K562 (cell line): ENCODE measurements around the gene CLDN20. TPM values are rescaled to one million over a fixed set of nuclear protein-coding genes. Genes with fewer than 3 reads are reported as not detected.

Source experiments
- ATAC-seq: fragments of 200-7000 bp; cut with Tn5 transposase; 3 replicates; pipeline ENCODE4 v1.9.1; 2020; ENCODE audit warnings: moderate library complexity
- BruUV-seq: library from RNA; stranded (reverse); fragments of 400-500 nt; replicated peaks from 2 replicates; lab custom pipeline; 2021; lab: Mats Ljungman, UMichigan
- CTCF ChIA-PET: fragments of 300-600 bp; formaldehyde crosslinking; extraction: SDS; loops from one replicate; lab custom pipeline; 2021; ENCODE audit warnings: low intra/inter-chr PET ratio; lab: Yijun Ruan, JAX
- POLR2A ChIA-PET: fragments of 300-600, 350-650 bp; sonication (Branson Sonifier 250); formaldehyde crosslinking; extraction: SDS; loops from one replicate; lab custom pipeline; 2021; ENCODE audit warnings: antibody characterized with exemption, inconsistent platforms; lab: Yijun Ruan, JAX
- DNase-seq, 4 experiments: peaks; one replicate each; pipeline versions ENCODE4 v3.0.0 to v3.0.0-alpha.2; 2011 to 2018; ENCODE audit warnings: low spot score in 3 of 4, mixed read lengths in 3 of 4; ENCODE audit errors: extremely low read depth in 1 of 4
- FAIRE-seq: peaks from 2 replicates; lab custom pipeline; 2011; peaks lifted over from hg19 to GRCh38; lab: Jason Lieb, UNC
- H2AFZ ChIP-seq: 2 replicates; pipeline ENCODE4 v1.6.0; 2011; ENCODE audit warnings: low read depth, low read length, control low read depth, inconsistent platforms
- H3K27ac ChIP-seq: fragments of 200-600 bp; 3 replicates; pipeline ENCODE4 v1.8.0; 2011; ENCODE audit warnings: low read depth, mild to moderate bottlenecking, control low read depth, inconsistent platforms, low read length, moderate library complexity, mixed read lengths; ENCODE audit errors: extremely low read depth
- H3K27me3 ChIP-seq, 2 experiments: fragments of 300-600 bp in 1 of 2; 2 replicates in 1 of 2; 3 replicates in 1 of 2; pipeline versions ENCODE4 v1.6.0 to v1.8.0; 2011; ENCODE audit warnings: inconsistent platforms in 2 of 2, low read length in 2 of 2, mild to moderate bottlenecking in 1 of 2, mixed read lengths in 1 of 2, moderate library complexity in 1 of 2; ENCODE audit not compliant: control insufficient read depth in 2 of 2, insufficient read depth in 2 of 2
- H3K36me3 ChIP-seq: fragments of 300-600 bp; 3 replicates; pipeline ENCODE4 v1.8.0; 2011; ENCODE audit warnings: mild to moderate bottlenecking, low read length, inconsistent platforms; ENCODE audit not compliant: control insufficient read depth, insufficient read depth
- H3K4me1 ChIP-seq, 2 experiments: fragments of 200-600 bp in 1 of 2; replicated peaks in 1 of 2; 2 replicates in 1 of 2; 3 replicates in 1 of 2; pipeline versions ENCODE4 v1.5.1 to v1.8.0; 2011; ENCODE audit warnings: inconsistent platforms in 2 of 2, low read length in 2 of 2, mild to moderate bottlenecking in 1 of 2, mixed read lengths in 1 of 2, moderate library complexity in 1 of 2; ENCODE audit not compliant: control insufficient read depth in 2 of 2, insufficient read depth in 2 of 2
- H3K4me2 ChIP-seq: 2 replicates; pipeline ENCODE4 v1.6.1; 2011; ENCODE audit warnings: low read length, control low read depth, inconsistent platforms, mixed read lengths; ENCODE audit not compliant: insufficient read depth
- H3K4me3 ChIP-seq: fragments of 200-600 bp; sonication (generic), shearing (Covaris generic); 2 replicates; pipeline ENCODE4 v1.5.1; 2016; ENCODE audit warnings: control low read depth, inconsistent platforms
- H3K79me2 ChIP-seq: fragments of 200-600 bp; 3 replicates; pipeline ENCODE4 v1.8.0; 2011; ENCODE audit warnings: low read length, inconsistent platforms; ENCODE audit not compliant: control insufficient read depth, insufficient read depth
- H3K9ac ChIP-seq, 2 experiments: 2 replicates each; pipeline versions ENCODE4 v1.6.0 to v1.6.1; 2011; ENCODE audit warnings: low read depth in 2 of 2, low read length in 2 of 2, control low read depth in 1 of 2, inconsistent platforms in 1 of 2, mild to moderate bottlenecking in 1 of 2, mixed read lengths in 1 of 2; ENCODE audit not compliant: insufficient read depth in 1 of 2
- H3K9me1 ChIP-seq: one replicate; pipeline ENCODE4 v1.6.0; 2011; ENCODE audit warnings: inconsistent platforms, mild to moderate bottlenecking, low read length, moderate library complexity; ENCODE audit not compliant: control insufficient read depth, insufficient read depth
- H3K9me3 ChIP-seq: replicated peaks from 2 replicates; pipeline ENCODE4 v1.5.1; 2011; ENCODE audit warnings: low read depth, low read length, inconsistent platforms; ENCODE audit not compliant: control insufficient read depth, insufficient read depth
- H4K20me1 ChIP-seq: replicated peaks from 2 replicates; pipeline ENCODE4 v1.6.1; 2011; ENCODE audit warnings: low read length, inconsistent platforms, mixed read lengths; ENCODE audit not compliant: control insufficient read depth, insufficient read depth
- E2F3 ChIP-seq: fragments of 250-450 bp; sonication (Bioruptor Pico); IDR thresholded peaks from 2 replicates; pipeline ENCODE4 v1.4.0; 2020; ENCODE audit warnings: mild to moderate bottlenecking
- MXI1 ChIP-seq: IDR thresholded peaks from 2 replicates; pipeline ENCODE4 v1.6.1; 2011; ENCODE audit warnings: low read depth, mild to moderate bottlenecking, improper control_type of control experiment, low read length
- POU5F1 ChIP-seq: fragments of 150-350 bp; IDR thresholded peaks from 2 replicates; pipeline ENCODE4 v1.6.1; 2014; ENCODE audit warnings: borderline replicate concordance, low read length, low read depth, mild to moderate bottlenecking; ENCODE audit not compliant: partially characterized antibody
- RBBP5 ChIP-seq: fragments of 200-600 bp; sonication (generic); IDR thresholded peaks from 2 replicates; pipeline ENCODE4 v1.6.1; 2012; ENCODE audit warnings: borderline replicate concordance, mild to moderate bottlenecking, low read length, control low read depth, inconsistent platforms; ENCODE audit not compliant: insufficient read depth, poor library complexity, severe bottlenecking
- SMARCA4 ChIP-seq: fragments of 450-650 bp; IDR thresholded peaks from 2 replicates; pipeline ENCODE4 v1.6.1; 2016
- WGBS: fragments of 100-300 bp; shearing (Covaris generic); methylation state at CpG from one replicate; pipeline ENCODE4 v1.1.6; 2016; ENCODE audit warnings: low coverage, mixed read lengths; ENCODE audit not compliant: insufficient coverage; ENCODE audit errors: missing lambda C conversion rate; 5-methylcytosine and 5-hydroxymethylcytosine counted together
- in situ Hi-C: fragments of 300-500 bp; cut with MboI; formaldehyde crosslinking; loops from 4 replicates; pipeline ENCODE4 v1.15.0; 2018; ENCODE audit warnings: inconsistent platforms, mixed read lengths
- intact Hi-C: fragments of 100-400 bp; cut with micrococcal nuclease; formaldehyde crosslinking; loops from 2 replicates; pipeline ENCODE4 v1.14.2; 2022
- polyA plus RNA-seq, 8 experiments: library from polyadenylated mRNA; depleted of rRNA in 4 of 8; stranded (reverse) in 5 of 8; unstranded in 3 of 8; fragments of >200 nt; fragmentation: Nextera tagmentation in 2 of 8; fragmentation: Illumina TruSeq in 1 of 8; extraction: Ambion mirVana in 2 of 8; extraction: Trizol in 1 of 8; gene quantifications; 2 replicates each; pipeline versions ENCODE4 v1.2.1 to v1.2.3, GENCODE V29; 2011 to 2014; ENCODE audit warnings: inconsistent platforms in 1 of 8, missing spikeins in 1 of 8
- total RNA-seq, 7 experiments: library from RNA; depleted of rRNA in 6 of 7; stranded (reverse); fragments of >200 nt in 6 of 7; fragmentation: Illumina TruSeq in 2 of 7; extraction: Trizol in 2 of 7; gene quantifications; 2 replicates each; pipeline versions ENCODE4 v1.2.1 to v1.2.3, GENCODE V29; 2011 to 2021; ENCODE audit warnings: low replicate concordance in 1 of 7

Gene CLDN20
- total and polyA plus RNA-seq, 9 of the 15 experiments (the other 6 are each of a cell fraction or from before 2014, with no cell fraction given): not detected

- H3K9ac ChIP-seq: no peak overlapping the region
- ATAC-seq (no peak), DNase-seq (no peak), FAIRE-seq (no peak)
- CTCF ChIA-PET: no interaction called here
- H3K36me3 ChIP-seq: no peaks in the 10 kb centered on the region
- H3K4me3 ChIP-seq: no peak overlapping the region
- no peaks in the 10 kb centered on the region for H3K9me3 ChIP-seq
- POLR2A ChIA-PET: interaction anchor here (0.7 kb wide), 1 partner anchor 1431 kb away, joined by 3 read pairs; no protein-coding TSS in a partner anchor
- intact Hi-C loops: loop anchor here (2.0 to 5.0 kb wide), 4 partner anchors 149 to 1036 kb away; no protein-coding TSS in a partner anchor
- H3K4me1 ChIP-seq: no peaks in the 10 kb centered on the region; a peak in 1 of 5 replicates
- no TSS peak for BruUV-seq
- in situ Hi-C loops: no loop called here
- H3K4me2 ChIP-seq: no peak overlapping the region
- peaks cover 2 to 5% of the 10 kb centered on the region in 2 experiments; a peak in 3 of 5 replicates for H3K27me3 ChIP-seq
- H3K9me1 ChIP-seq: no peaks in the 10 kb centered on the region
- 38% methylated on average over 6 of the region's 6 CpGs for WGBS
- H3K79me2 ChIP-seq: no peaks in the 10 kb centered on the region
- H4K20me1 ChIP-seq: no peaks in the 10 kb centered on the region
- no peak overlapping the region for H3K27ac ChIP-seq
- no peak for TF ChIP-seq POU5F1
- no peak for TF ChIP-seq RBBP5
- TF ChIP-seq MXI1: no peak
- no peak for TF ChIP-seq E2F3 (CRISPR knock-in tag)
- TF ChIP-seq SMARCA4: no peak
- H2AFZ ChIP-seq: peak overlapping the region; percentile 64
Measured at GRCh38 chr6:155325700-155326516, 62.1 kb downstream of the CLDN20 start.

Other genes starting within 250 kb of the CLDN20 start
- 34.5 and 34.6 TPM in 2 replicates for gene TFB1M, start 50.5 kb downstream of the CLDN20 start, total RNA-seq (2014; rRNA removed)
- gene TFB1M, start 50.5 kb downstream of the CLDN20 start, total RNA-seq (2014; rRNA removed; fragmentation: Illumina TruSeq; extraction: Trizol): 48.8 and 52.4 TPM in 2 replicates
- 36.8 and 42.8 TPM in 2 replicates for gene TFB1M, start 50.5 kb downstream of the CLDN20 start, total RNA-seq (2015; rRNA removed; fragmentation: Illumina TruSeq; extraction: Trizol)
- 35.6 and 50.7 TPM in 2 replicates for gene TFB1M, start 50.5 kb downstream of the CLDN20 start, total RNA-seq (2021)
- 32.8 and 40.4 TPM in 2 replicates for gene TFB1M, start 50.5 kb downstream of the CLDN20 start, polyA plus RNA-seq (2011; rRNA removed)
- gene TFB1M, start 50.5 kb downstream of the CLDN20 start, polyA plus RNA-seq (2014; fragmentation: Illumina TruSeq; extraction: Trizol): 34.6 and 39.7 TPM in 2 replicates
- gene TFB1M, start 50.5 kb downstream of the CLDN20 start, polyA plus RNA-seq (2014; fragmentation: Nextera tagmentation; extraction: Ambion mirVana): 100 to 1,000 TPM; 129 to 145 TPM
- 36.6 and 37.6 TPM in 2 replicates for gene TFB1M, start 50.5 kb downstream of the CLDN20 start, polyA plus RNA-seq (2014; rRNA removed)
- gene NOX3, start 191.8 kb downstream of the CLDN20 start, total RNA-seq (2014; rRNA removed): not detected in 2 replicates
- not detected in 2 replicates for gene NOX3, start 191.8 kb downstream of the CLDN20 start, total RNA-seq (2014; rRNA removed; fragmentation: Illumina TruSeq; extraction: Trizol)
- gene NOX3, start 191.8 kb downstream of the CLDN20 start, total RNA-seq (2015; rRNA removed; fragmentation: Illumina TruSeq; extraction: Trizol): not detected in 2 replicates
- gene NOX3, start 191.8 kb downstream of the CLDN20 start, total RNA-seq (2021): not detected in 2 replicates
- gene NOX3, start 191.8 kb downstream of the CLDN20 start, polyA plus RNA-seq (2011; rRNA removed): not detected in 2 replicates
- not detected in 2 replicates for gene NOX3, start 191.8 kb downstream of the CLDN20 start, polyA plus RNA-seq (2014; fragmentation: Illumina TruSeq; extraction: Trizol)
- not detected for gene NOX3, start 191.8 kb downstream of the CLDN20 start, polyA plus RNA-seq (2014; fragmentation: Nextera tagmentation; extraction: Ambion mirVana)
- not detected in 2 replicates for gene NOX3, start 191.8 kb downstream of the CLDN20 start, polyA plus RNA-seq (2014; rRNA removed)